Activated CD8-positive, alpha-beta memory T cell treated with anti-CD3 and anti-CD28 coated beads, Interleukin-2, amount 50 U/mL, for 48 hours (primary cell): ENCODE measurements around the gene SYNJ2.

ENCODE experiments used
- DNase-seq: peaks from one replicate; pipeline ENCODE4 v3.0.0-alpha.2; 2020

Gene SYNJ2

DNA sequence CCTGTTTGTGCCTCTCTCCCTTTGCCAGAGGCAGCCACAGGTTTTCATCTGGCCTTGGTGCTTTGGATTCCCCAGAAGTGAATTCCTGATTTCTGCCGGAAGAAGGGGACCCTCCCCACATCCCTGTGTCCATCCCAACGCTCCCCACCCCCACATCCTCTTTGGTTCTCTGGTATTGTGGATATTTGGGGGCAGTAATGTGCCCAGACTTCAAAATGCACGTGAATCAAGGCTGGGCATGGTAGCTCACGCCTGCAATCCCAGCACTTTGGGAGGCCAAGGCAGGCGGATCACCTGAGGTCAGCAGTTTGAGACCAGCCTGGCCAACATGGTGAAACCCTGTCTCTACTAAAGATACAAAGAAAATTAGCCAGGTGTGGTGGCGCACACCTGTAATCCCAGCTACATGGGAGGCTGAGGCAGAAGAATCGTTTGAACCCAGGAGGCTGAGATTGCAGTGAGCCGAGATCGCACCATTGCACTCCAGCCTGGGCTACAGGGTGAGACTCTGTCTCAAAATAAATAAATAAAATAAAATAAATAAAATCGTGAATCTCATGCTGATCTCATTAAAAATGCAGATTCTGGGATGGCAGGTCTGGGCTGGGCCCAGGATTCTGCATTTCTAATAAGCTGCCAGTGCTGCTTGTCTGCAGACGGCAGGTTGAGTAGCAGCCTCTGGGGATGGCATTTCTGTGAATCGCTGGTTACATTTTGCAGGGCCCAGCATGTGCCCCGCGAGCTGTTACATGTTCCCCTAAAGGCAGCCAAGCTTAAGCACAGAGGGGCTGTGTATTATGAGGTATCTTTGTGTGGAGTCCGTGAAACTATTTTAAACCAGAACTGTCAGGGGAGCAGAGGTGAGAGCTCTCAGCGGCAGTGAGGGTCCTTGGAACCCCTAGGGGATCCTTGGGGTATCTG lies 49.0 kb downstream of the SYNJ2 start:
- no peak for DNase-seq

DNA sequence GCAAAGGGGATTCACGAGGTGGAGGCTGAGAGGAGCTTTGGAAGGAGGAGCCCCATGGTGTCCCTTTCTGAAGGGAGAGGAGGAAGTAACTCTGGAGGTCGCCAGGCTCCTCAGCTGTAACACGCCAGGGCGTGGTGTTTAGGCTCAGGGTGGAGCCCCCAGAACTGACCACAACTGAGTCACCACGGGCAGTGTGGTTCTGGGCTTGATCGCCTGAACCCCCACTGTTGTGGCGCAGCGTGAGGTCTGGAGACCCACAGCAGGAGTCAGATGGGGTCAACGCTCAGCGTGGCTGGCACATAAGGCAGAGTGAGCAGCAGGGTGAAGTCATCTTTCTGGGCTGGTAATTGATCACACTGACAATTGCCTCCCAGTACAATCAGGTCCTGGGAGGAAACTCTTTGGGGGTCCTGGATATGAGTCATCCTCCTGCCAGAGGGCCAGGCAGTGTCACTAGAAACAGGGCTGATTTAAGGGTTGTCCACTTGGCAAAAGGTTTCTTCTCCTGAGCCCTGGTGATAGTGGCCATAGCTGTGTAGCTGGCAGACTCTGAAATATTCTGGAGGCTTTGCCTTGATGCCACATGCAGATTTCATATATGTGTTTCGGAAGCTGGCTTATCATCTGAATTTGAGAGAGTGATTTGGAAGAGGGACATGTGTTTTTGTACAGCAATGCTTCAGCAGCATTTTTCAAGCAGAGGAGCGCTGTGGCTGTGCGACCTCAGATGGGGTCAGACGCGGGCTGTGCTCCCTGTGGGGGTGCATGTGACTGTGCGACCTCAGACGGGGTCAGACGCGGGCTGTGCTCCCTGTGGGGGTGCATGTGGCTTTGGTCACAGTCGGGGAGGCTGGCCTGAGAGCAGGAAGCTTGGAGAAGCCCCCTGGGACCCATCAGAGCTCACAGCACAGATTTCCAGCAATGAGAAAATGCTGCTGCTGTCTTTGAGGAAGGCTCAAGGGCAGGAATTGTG lies 50.0 kb downstream of the SYNJ2 start:
- peak; percentile 78 for DNase-seq

DNA sequence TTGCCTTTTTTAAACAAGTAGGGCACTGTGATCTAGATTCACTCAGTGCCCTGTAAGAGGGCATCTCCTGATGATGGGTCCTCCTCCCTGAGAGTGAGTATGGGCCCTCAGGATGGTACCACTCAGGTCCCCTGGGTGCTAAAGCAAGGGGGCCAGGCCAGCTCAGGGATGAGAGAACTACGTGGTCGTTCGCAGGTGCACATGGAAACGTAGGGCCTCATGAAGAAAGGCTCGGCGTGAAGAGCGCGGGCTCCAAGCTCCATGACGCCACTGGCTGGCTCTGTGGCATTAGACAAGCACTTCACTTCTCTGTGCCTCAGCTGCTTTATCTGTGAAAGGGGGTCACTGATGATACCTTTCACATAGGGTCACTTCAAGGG lies 50.7 kb downstream of the SYNJ2 start:
- DNase-seq = no peak

GRCh38 chr6:158033077-158033750 lies 51.6 kb downstream of the SYNJ2 start:
- DNase-seq = no peak

DNA sequence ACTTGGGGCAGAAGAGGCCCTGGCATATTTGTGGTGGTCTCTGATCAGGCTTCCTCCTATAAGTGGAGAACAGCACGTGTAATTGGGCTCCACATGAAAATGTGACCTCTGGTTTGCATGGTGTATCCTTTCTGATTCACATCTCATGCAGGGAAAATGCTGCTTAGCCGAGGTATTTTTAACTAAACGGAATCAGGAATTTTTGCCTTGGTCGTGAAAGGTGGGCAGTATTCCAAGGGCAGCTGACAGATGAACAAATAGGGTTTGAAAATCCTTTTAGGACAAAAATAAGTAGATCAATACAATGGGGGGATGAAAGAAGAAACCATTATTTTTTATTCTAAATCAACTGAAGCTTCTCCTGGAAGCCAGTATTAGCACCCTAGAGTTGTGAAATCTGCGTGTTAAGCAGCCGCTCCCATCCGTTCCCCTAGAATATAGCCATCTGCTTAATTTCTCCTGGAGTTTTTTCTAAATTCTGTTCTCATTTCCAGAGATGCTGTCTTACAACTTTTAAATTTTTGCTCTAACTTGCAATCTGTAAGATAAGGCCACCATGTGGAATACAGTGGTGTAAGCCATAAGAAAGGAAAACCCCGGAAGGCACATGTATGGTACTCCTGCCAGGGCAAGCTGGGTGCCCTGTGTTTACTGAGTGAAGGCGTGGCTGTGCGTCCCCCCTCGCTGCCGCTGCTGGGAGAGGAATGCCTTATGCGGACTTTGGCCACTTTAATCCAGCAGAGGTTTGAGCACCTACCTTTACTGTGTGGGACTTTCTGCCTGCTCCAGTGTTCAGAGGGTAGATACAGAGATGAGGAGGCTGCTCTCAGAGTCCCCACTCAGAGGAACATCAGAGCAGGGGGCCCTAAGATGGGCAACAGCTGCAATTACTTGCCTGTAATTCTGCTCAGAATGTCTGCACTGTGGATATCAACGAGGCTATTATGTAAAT lies 52.4 kb downstream of the SYNJ2 start:
- DNase-seq = no peak

- no peak for DNase-seq
Measured at GRCh38 chr6:158036261-158036660, 54.6 kb downstream of the SYNJ2 start.

DNA sequence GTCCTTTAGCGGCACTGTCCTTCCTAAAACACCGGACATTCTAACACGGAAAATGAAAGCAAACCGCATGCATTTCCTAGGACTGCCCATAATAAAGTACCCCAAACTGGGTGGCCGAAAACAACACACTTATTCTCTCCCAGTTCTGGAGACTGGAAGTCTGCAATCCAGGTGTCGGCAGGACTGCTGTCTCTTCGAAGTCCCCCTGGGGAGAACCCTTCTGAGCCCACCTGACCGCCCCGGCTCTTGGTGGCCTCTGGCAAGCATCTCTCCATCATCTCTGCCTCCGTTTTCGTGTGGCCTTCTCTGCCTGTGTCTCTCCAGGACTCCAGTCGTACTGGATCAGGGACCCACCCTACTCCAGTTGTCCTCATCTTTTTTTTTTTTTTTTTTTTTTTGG lies 55.4 kb downstream of the SYNJ2 start:
- no peak for DNase-seq

DNA sequence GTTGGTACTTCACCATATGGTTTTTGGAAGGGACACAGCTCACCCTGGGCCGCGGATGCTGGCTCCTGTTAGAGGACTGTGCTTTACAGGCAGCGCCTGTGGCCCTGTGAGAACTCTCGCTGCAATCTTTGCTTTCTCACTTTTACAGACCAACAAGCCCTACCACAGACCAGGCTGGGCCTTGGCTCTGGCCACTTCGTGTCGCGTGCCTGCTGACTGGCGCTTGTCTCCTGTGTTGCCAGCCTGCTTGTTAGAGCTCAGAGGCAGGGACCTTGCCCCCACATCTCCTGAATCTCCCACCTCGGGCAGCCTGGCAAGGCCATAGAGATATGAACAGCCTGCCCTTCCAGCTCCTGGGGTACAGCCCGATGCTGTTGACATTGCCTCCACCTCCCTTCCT lies 56.1 kb downstream of the SYNJ2 start:
- no peak for DNase-seq

GRCh38 chr6:158038291-158039177 lies 56.9 kb downstream of the SYNJ2 start:
- no peak for DNase-seq

- no peak for DNase-seq
Measured at GRCh38 chr6:158039178-158039557, 57.5 kb downstream of the SYNJ2 start.

DNA sequence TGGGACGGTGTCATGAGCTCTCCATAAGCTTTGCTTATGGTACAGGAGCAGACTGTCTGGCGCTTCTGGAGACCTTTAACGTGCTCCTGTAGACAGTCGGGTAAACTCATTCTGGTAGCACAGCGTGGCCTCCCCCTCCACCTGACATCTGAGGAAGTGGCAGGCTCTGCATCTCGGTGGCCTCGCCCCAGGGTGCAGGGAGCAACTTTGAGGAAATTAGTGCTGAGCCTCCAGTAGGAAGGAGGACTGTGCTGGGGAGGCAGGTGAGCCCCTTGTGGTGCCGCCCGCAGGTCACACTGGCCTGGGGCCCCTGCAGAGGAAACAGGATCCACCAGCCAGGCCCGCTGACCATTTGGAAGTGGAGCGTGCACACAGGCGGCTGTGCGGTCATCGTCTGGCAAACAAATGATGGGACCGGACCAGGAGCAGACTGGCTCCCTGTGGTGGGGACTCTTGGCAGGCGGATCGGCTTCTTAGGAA lies 57.9 kb downstream of the SYNJ2 start:
- DNase-seq = no peak

- no peak for DNase-seq
Measured at GRCh38 chr6:158040051-158040803, 58.6 kb downstream of the SYNJ2 start.

GRCh38 chr6:158040804-158041347 lies 59.2 kb downstream of the SYNJ2 start:
- no peak for DNase-seq

- DNase-seq = no peak
Measured at GRCh38 chr6:158041370-158041769, 59.7 kb downstream of the SYNJ2 start.

DNA sequence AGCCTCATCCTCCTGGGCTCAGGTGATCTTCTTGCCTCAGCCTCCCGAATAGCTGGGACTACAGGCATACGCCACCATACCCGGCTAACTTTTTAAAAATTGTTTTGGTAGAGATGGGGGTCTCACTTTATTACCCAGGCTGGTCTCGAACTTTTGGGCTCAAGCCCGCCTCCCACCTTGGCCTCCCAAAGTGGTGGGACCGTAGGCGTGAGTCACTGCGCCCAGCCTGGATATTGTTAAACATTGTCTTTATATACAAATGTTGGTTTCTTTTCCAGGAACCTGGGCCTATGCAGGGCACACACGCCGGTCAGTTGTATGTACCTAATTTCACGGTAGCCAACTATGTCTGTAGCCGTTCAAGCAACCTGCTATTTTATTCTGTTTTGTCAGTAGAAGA lies 60.1 kb downstream of the SYNJ2 start:
- DNase-seq = no peak

DNA sequence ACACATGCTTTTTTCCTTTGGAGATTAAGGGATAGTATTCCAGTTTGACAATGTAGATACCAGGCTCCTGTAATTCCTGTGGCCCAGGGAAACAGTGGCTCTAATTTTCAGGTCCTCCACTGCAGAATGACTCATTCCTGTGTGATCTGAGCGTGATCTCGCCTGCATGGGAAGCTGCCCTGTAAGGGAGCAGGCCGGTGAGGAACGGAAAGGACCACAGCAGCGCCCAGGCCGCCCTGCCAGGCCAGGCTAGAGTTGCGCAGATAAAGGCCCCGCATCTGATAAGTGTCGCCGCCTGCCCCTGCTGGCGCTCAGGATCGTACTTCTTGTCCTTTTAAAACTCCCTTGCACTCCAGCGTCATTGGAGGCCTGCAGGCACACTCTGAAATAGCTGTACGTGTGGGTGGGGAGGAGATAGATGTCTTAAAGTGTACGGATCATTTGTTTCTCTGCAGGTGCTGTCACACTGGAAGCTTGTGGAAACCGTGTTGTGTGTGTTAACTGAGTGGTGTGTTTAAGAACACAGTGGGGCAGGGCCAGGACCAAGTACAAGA lies 60.7 kb downstream of the SYNJ2 start:
- no peak for DNase-seq

DNA sequence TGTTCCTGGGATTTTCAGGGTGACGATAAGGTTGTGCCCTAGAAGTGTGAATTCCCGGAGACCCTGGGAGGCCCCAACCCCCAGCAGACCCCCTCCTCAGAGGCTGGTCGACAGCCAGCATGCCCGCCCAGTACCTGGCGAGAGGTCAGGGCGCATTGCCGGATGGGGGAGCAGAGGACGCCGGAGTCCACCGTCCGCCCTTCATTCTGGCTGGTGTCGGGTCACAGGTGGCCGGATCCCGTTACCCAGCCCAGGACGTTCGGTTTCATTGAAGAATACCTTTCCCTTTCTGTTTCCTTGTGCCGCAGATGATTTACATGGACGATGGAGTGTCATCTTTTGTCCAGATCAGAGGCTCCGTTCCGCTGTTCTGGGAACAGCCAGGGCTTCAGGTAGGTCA lies 61.3 kb downstream of the SYNJ2 start:
- no peak for DNase-seq

DNA sequence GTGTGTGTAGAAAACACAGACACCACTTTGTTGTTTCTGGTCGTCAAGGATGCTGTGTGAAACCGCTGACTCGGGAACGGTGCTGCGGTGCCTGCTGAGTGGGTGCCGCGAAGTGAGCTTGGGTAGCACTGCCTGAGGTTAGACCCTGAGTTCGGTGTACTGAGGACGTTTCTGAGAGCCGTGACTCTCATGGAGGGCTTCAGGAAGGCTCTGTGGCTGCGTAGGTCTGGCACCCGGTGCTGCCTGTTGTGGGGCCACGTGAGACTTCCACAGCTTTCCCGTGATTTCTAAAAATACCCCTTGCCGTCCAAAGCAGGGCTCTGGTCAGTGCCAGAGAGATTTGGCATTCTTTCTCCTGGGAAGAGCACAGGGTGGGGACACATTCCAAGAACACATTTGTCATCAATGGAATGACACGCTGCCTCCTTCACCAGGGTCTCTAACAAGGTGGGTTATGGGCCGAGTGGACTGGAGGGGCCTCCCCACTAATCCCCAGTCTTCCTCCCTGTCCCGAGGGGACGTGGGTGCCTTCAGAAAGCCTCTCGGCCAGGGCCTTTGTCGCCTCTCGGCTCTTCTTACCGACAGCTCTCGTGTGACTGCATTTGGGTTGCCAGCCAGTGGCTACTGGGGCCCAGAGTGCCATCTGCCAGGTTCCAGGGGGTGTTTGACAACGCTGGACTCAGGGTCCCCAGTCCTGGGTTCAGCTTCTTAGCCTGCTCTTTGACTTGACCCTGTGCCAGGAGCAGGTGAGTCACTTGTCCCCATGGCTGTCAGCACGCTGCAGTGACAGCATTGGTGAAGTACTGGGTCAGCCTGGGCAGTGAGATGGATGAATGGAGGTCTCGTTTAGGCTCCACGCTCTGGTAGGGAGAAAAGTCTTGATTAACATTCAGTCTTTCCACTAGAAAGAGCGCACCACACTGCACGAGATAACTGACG lies 62.2 kb downstream of the SYNJ2 start:
- DNase-seq = no peak
